ENCODE measurements around the gene DPP6. TPM values are rescaled to one million over a fixed set of nuclear protein-coding genes. Genes with fewer than 3 reads are reported as not detected.

Gene DPP6
- total RNA-seq, 2 donors from 2014 or later: 0.05 to 38.7 TPM

DNA sequence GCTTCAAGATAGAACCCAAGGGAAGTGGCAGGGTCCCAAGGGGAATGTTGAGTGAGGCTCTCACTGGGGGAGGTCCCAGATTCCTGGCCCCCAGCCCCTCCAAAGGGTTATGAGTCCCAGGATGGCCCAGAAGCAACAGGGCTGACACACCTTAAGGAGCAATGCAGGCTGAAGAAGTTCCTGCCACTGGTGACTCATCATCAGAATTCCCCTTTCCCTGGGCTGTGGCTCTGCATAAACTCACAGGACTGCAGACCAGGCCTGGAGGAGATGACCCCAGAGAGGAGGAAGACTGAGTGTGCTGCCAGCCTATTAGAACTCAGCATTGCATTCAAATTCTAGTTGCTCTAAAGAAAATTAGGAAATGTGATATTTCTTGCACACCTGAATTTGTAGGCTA is 126.7 kb downstream of the DPP6 start:
- H3K4me3 ChIP-seq: no peak overlapping the region
- H3K27me3 ChIP-seq (replicated peaks; ENCODE audit: insufficient read depth): no peaks in the 10 kb centered on the region
- intact Hi-C loops (cut with DNase I): no loop called here
- H3K36me3 ChIP-seq: no peaks in the 10 kb centered on the region
- H3K9me3 ChIP-seq: no peaks in the 10 kb centered on the region
- H3K4me1 ChIP-seq (replicated peaks): no peaks in the 10 kb centered on the region
- H3K27ac ChIP-seq: no peak overlapping the region
- no peak for DNase-seq (ENCODE audit: low spot score)
- TF ChIP-seq POLR2AphosphoS5 (IDR thresholded peaks at IDR 0.05) (no peak), POLR2A (IDR thresholded peaks at IDR 0.05) (no peak)
- TF ChIP-seq, protein P1, sequence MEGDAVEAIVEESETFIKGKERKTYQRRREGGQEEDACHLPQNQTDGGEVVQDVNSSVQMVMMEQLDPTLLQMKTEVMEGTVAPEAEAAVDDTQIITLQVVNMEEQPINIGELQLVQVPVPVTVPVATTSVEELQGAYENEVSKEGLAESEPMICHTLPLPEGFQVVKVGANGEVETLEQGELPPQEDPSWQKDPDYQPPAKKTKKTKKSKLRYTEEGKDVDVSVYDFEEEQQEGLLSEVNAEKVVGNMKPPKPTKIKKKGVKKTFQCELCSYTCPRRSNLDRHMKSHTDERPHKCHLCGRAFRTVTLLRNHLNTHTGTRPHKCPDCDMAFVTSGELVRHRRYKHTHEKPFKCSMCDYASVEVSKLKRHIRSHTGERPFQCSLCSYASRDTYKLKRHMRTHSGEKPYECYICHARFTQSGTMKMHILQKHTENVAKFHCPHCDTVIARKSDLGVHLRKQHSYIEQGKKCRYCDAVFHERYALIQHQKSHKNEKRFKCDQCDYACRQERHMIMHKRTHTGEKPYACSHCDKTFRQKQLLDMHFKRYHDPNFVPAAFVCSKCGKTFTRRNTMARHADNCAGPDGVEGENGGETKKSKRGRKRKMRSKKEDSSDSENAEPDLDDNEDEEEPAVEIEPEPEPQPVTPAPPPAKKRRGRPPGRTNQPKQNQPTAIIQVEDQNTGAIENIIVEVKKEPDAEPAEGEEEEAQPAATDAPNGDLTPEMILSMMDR (IDR thresholded peaks at IDR 0.05): no peak

- H3K27ac ChIP-seq: no peak overlapping the region
- TF ChIP-seq POLR2A (IDR thresholded peaks at IDR 0.05): no peak
- TF ChIP-seq POLR2AphosphoS5 (IDR thresholded peaks at IDR 0.05): no peak
- TF ChIP-seq, protein P1 (IDR thresholded peaks at IDR 0.05): no peak
- H3K9me3 ChIP-seq: no peaks in the 10 kb centered on the region
- DNase-seq (ENCODE audit: low spot score): no peak
- no peaks in the 10 kb centered on the region for H3K36me3 ChIP-seq
- WGBS: 50% methylated on average over 10 of the region's 10 CpGs
- H3K27me3 ChIP-seq (replicated peaks; ENCODE audit: insufficient read depth): no peaks in the 10 kb centered on the region
- H3K4me1 ChIP-seq (replicated peaks): no peaks in the 10 kb centered on the region
- intact Hi-C loops (cut with DNase I): no loop called here
- H3K4me3 ChIP-seq: no peak overlapping the region
Observed at GRCh38 chr7:154183482-154183881, 131.3 kb downstream of the DPP6 start.

DNA sequence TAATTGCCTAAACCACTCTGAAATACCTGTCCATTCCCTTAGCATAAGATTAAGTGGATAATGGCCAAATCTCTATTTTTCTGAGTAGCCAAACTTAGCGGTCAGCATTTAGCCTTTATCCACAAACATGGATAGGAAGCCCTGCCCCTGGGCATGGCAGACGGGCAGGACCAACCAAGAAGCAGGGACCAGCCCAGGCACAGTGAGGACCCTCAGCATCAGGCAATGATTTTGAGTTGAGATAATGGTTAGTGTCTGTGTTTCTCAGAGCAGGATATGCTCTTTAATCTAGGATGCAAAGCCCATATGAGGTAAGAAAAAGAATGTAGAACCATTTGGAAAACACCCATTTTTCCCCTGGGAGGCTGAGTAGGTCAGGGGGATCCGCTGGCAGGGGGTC is 131.7 kb downstream of the DPP6 start:
- no peak overlapping the region for H3K27ac ChIP-seq
- intact Hi-C loops (cut with DNase I): no loop called here
- no peak overlapping the region for H3K4me3 ChIP-seq
- no peak for TF ChIP-seq POLR2A (IDR thresholded peaks at IDR 0.05)
- TF ChIP-seq POLR2AphosphoS5 (IDR thresholded peaks at IDR 0.05): no peak
- TF ChIP-seq, protein P1 (IDR thresholded peaks at IDR 0.05): no peak
- no peaks in the 10 kb centered on the region for H3K36me3 ChIP-seq
- H3K4me1 ChIP-seq (replicated peaks): no peaks in the 10 kb centered on the region
- WGBS: 73% methylated on average over 3 of the region's 3 CpGs
- H3K9me3 ChIP-seq: no peaks in the 10 kb centered on the region
- no peaks in the 10 kb centered on the region for H3K27me3 ChIP-seq (replicated peaks; ENCODE audit: insufficient read depth)
- no peak for DNase-seq (ENCODE audit: low spot score)

- DNase-seq (ENCODE audit: low spot score): no peak
- Histone ChIP-seq H3K36me3 (no peaks in the 10 kb centered on the region), H3K4me3 (no peak overlapping the region), H3K27ac (no peak overlapping the region), H3K27me3 (replicated peaks; ENCODE audit: insufficient read depth) (no peaks in the 10 kb centered on the region), H3K4me1 (replicated peaks) (no peaks in the 10 kb centered on the region), H3K9me3 (no peaks in the 10 kb centered on the region)
- intact Hi-C loops (cut with DNase I): no loop called here
- 65% methylated on average over 3 of the region's 3 CpGs for WGBS
- TF ChIP-seq POLR2A (IDR thresholded peaks at IDR 0.05) (no peak), POLR2AphosphoS5 (IDR thresholded peaks at IDR 0.05) (no peak)
- TF ChIP-seq, protein P1 (IDR thresholded peaks at IDR 0.05): no peak
Observed at GRCh38 chr7:154186811-154187210, 134.6 kb downstream of the DPP6 start.

DNA sequence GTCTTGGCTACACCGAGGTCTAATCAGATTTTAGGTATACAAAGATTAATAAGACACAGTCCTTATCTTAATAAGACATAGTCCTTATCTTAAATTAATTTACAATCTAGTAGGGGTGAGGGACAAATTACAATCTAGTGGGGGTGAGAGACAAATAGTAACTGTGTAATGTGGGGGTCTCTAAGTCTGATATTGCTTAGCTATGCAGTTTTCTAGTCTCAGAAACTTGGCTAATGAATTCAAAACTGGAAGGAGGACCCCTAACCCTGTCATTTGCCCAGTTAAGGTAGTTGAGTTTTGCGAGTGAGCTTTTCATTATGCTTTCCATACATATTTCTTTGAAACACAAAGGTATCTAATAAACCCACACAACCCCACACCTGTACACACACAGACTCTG is 136.1 kb downstream of the DPP6 start:
- H3K27ac ChIP-seq: no peak overlapping the region
- H3K27me3 ChIP-seq (replicated peaks; ENCODE audit: insufficient read depth): no peaks in the 10 kb centered on the region
- WGBS: 75% methylated on average over 2 of the region's 2 CpGs
- H3K4me3 ChIP-seq: no peak overlapping the region
- TF ChIP-seq, protein P1 (IDR thresholded peaks at IDR 0.05): no peak
- TF ChIP-seq POLR2A (IDR thresholded peaks at IDR 0.05) (no peak), POLR2AphosphoS5 (IDR thresholded peaks at IDR 0.05) (no peak)
- no peak for DNase-seq (ENCODE audit: low spot score)
- intact Hi-C loops (cut with DNase I): no loop called here
- no peaks in the 10 kb centered on the region for H3K4me1 ChIP-seq (replicated peaks)
- no peaks in the 10 kb centered on the region for H3K36me3 ChIP-seq
- H3K9me3 ChIP-seq: no peaks in the 10 kb centered on the region
